KMS-11 (cell line): Measurements from ENCODE around the gene P3R3URF.

ENCODE experiments used
- H2AFZ ChIP-seq: fragments of 200-600 bp; sonication (generic); 2 replicates; pipeline ENCODE4 v1.6.1; 2016; ENCODE audit warnings: antibody characterized with exemption, mixed run types, low read depth
- H3K27ac ChIP-seq: fragments of 200-600 bp; sonication (generic); 2 replicates; pipeline ENCODE4 v1.6.1; 2016; ENCODE audit warnings: mild to moderate bottlenecking, mixed run types
- H3K27me3 ChIP-seq: fragments of 200-600 bp; sonication (generic); 2 replicates; pipeline ENCODE4 v1.6.1; 2017; ENCODE audit warnings: mild to moderate bottlenecking, low read depth, mixed run types, moderate library complexity; ENCODE audit not compliant: insufficient read depth
- H3K36me3 ChIP-seq: fragments of 200-600 bp; sonication (generic); 2 replicates; pipeline ENCODE4 v1.6.1; 2017; ENCODE audit warnings: mild to moderate bottlenecking, mixed run types; ENCODE audit not compliant: insufficient read depth
- H3K4me1 ChIP-seq: fragments of 200-600 bp; sonication (generic); 2 replicates; pipeline ENCODE4 v1.6.1; 2016; ENCODE audit warnings: mild to moderate bottlenecking, low read depth, mixed run types; ENCODE audit not compliant: poor library complexity, severe bottlenecking
- H3K4me2 ChIP-seq: fragments of 200-600 bp; sonication (generic); 2 replicates; pipeline ENCODE4 v1.7.0; 2016; ENCODE audit warnings: mild to moderate bottlenecking, mixed run types
- H3K4me3 ChIP-seq: fragments of 200-600 bp; sonication (generic); IDR thresholded peaks from 2 replicates; pipeline ENCODE4 v1.6.1; 2017; ENCODE audit warnings: low read depth, low read length, mixed read lengths; ENCODE audit not compliant: insufficient read depth
- H3K79me2 ChIP-seq: fragments of 200-600 bp; sonication (generic); 2 replicates; pipeline ENCODE4 v1.6.1; 2016; ENCODE audit warnings: low read depth, mixed run types; ENCODE audit not compliant: insufficient read depth
- H3K9ac ChIP-seq: fragments of 200-600 bp; sonication (generic); 2 replicates; pipeline ENCODE4 v1.6.1; 2016; ENCODE audit warnings: mild to moderate bottlenecking, mixed run types
- H4K20me1 ChIP-seq: fragments of 200-600 bp; sonication (generic); 2 replicates; pipeline ENCODE4 v1.6.1; 2016; ENCODE audit warnings: mild to moderate bottlenecking, mixed run types; ENCODE audit not compliant: insufficient read depth
- TF ChIP-seq, protein P1 (sequence below): fragments of 200-600 bp; sonication (generic); conservative IDR thresholded peaks from 2 replicates; pipeline ENCODE4 v1.6.1; 2017; ENCODE audit warnings: low read depth, mild to moderate bottlenecking, antibody characterized with exemption, low read length, moderate library complexity, mixed read lengths

Gene P3R3URF

DNA sequence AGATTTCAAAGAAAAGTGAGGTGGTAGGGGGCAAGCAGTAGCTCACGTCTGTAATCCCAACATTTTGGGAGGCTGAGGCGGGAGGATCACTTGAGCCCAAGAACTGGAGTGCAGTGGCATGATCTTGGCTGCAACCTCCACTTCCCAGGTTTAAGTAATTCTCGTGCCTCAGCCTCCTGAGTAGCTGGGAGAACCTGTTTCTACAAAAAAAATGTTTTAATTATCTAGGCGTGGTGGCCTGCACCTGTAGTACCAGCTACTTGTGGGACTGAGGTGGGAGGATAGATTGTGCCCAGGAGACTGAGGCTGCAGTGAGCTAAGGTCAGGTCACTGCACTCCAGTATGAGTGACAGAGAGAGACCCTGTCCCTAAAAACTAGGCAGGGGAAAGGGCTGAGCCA is 4.0 kb downstream of the P3R3URF start:
- H3K36me3 ChIP-seq = no peaks in the 10 kb centered on the region
- no peak overlapping the region for H2AFZ ChIP-seq
- no peak overlapping the region for H3K4me3 ChIP-seq
- H3K27me3 ChIP-seq = no peaks in the 10 kb centered on the region
- TF ChIP-seq, protein P1, sequence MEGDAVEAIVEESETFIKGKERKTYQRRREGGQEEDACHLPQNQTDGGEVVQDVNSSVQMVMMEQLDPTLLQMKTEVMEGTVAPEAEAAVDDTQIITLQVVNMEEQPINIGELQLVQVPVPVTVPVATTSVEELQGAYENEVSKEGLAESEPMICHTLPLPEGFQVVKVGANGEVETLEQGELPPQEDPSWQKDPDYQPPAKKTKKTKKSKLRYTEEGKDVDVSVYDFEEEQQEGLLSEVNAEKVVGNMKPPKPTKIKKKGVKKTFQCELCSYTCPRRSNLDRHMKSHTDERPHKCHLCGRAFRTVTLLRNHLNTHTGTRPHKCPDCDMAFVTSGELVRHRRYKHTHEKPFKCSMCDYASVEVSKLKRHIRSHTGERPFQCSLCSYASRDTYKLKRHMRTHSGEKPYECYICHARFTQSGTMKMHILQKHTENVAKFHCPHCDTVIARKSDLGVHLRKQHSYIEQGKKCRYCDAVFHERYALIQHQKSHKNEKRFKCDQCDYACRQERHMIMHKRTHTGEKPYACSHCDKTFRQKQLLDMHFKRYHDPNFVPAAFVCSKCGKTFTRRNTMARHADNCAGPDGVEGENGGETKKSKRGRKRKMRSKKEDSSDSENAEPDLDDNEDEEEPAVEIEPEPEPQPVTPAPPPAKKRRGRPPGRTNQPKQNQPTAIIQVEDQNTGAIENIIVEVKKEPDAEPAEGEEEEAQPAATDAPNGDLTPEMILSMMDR = no peak
- no peak overlapping the region for H3K4me2 ChIP-seq
- H3K27ac ChIP-seq = no peak overlapping the region
- H4K20me1 ChIP-seq = no peaks in the 10 kb centered on the region
- H3K9ac ChIP-seq = no peak overlapping the region
- no peaks in the 10 kb centered on the region for H3K79me2 ChIP-seq
- H3K4me1 ChIP-seq = peaks cover 13% of the 10 kb centered on the region

GRCh38 chr1:46171871-46172270 is 4.4 kb downstream of the P3R3URF start:
- TF ChIP-seq, protein P1 = no peak
- H4K20me1 ChIP-seq = no peaks in the 10 kb centered on the region
- no peak overlapping the region for H3K4me2 ChIP-seq
- no peak overlapping the region for H2AFZ ChIP-seq
- no peak overlapping the region for H3K27ac ChIP-seq
- peaks cover 13% of the 10 kb centered on the region for H3K4me1 ChIP-seq
- no peaks in the 10 kb centered on the region for H3K36me3 ChIP-seq
- no peak overlapping the region for H3K4me3 ChIP-seq
- H3K9ac ChIP-seq = no peak overlapping the region
- no peaks in the 10 kb centered on the region for H3K27me3 ChIP-seq
- no peaks in the 10 kb centered on the region for H3K79me2 ChIP-seq

GRCh38 chr1:46171351-46171750 is 4.9 kb downstream of the P3R3URF start:
- H3K4me3 ChIP-seq = no peak overlapping the region
- no peaks in the 10 kb centered on the region for H3K27me3 ChIP-seq
- H3K79me2 ChIP-seq = no peaks in the 10 kb centered on the region
- peaks cover 13% of the 10 kb centered on the region for H3K4me1 ChIP-seq
- TF ChIP-seq, protein P1 = no peak
- no peaks in the 10 kb centered on the region for H3K36me3 ChIP-seq
- no peak overlapping the region for H2AFZ ChIP-seq
- no peak overlapping the region for H3K9ac ChIP-seq
- no peak overlapping the region for H3K4me2 ChIP-seq
- no peak overlapping the region for H3K27ac ChIP-seq
- no peaks in the 10 kb centered on the region for H4K20me1 ChIP-seq

GRCh38 chr1:46169811-46170454 is 6.4 kb downstream of the P3R3URF start:
- Histone ChIP-seq H3K79me2 (no peaks in the 10 kb centered on the region), H4K20me1 (no peaks in the 10 kb centered on the region), H3K4me2 (no peak overlapping the region), H3K27me3 (no peaks in the 10 kb centered on the region), H3K9ac (no peak overlapping the region), H3K4me1 (peaks cover 13% of the 10 kb centered on the region), H3K27ac (no peak overlapping the region), H3K4me3 (no peak overlapping the region), H3K36me3 (no peaks in the 10 kb centered on the region), H2AFZ (no peak overlapping the region)
- TF ChIP-seq, protein P1 = no peak
